ENCODE measurements around the gene GRK1. TPM values are rescaled to one million over a fixed set of nuclear protein-coding genes. Genes with fewer than 3 reads are reported as not detected.

GRK1 gene
- total RNA-seq, 1 donor from 2014 or later, result 0.07 TPM

DNA sequence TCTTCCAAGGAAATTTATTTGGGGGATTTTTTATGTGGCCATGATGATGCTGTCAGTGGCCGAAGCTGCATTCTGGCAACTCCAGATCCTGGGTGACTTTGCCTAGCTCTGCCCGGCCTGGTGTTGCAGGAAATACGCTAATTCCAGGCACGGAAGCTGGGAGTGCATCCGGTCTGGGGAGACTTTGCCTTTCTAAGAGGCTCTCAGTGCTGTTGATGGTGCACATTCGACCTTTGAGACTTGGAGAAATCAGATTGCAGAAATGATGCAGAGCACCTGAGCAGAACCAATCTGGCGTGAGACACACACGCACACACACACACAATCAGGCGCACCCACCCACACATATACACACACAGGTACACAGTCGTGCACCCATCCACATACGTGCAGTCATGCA lies 86.2 kb downstream of the GRK1 start:
- no peaks in the 10 kb centered on the region for H3K36me3 Mint-ChIP-seq (ENCODE audit: low read depth)
- H3K4me3 Mint-ChIP-seq (ENCODE audit: unreplicated experiment), result no peak overlapping the region
- H3K9me3 Mint-ChIP-seq (ENCODE audit: low read depth), result no peaks in the 10 kb centered on the region
- DNase-seq (ENCODE audit: low spot score), result no peak
- TF ChIP-seq, protein P1, sequence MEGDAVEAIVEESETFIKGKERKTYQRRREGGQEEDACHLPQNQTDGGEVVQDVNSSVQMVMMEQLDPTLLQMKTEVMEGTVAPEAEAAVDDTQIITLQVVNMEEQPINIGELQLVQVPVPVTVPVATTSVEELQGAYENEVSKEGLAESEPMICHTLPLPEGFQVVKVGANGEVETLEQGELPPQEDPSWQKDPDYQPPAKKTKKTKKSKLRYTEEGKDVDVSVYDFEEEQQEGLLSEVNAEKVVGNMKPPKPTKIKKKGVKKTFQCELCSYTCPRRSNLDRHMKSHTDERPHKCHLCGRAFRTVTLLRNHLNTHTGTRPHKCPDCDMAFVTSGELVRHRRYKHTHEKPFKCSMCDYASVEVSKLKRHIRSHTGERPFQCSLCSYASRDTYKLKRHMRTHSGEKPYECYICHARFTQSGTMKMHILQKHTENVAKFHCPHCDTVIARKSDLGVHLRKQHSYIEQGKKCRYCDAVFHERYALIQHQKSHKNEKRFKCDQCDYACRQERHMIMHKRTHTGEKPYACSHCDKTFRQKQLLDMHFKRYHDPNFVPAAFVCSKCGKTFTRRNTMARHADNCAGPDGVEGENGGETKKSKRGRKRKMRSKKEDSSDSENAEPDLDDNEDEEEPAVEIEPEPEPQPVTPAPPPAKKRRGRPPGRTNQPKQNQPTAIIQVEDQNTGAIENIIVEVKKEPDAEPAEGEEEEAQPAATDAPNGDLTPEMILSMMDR (IDR thresholded peaks at IDR 0.05), result no peak
- peaks cover 19% of the 10 kb centered on the region for H3K27me3 Mint-ChIP-seq (ENCODE audit: low read depth)
- no peak overlapping the region for H3K27ac Mint-ChIP-seq (ENCODE audit: unreplicated experiment)
- no peaks in the 10 kb centered on the region for H3K4me1 Mint-ChIP-seq (ENCODE audit: low read depth)

DNA sequence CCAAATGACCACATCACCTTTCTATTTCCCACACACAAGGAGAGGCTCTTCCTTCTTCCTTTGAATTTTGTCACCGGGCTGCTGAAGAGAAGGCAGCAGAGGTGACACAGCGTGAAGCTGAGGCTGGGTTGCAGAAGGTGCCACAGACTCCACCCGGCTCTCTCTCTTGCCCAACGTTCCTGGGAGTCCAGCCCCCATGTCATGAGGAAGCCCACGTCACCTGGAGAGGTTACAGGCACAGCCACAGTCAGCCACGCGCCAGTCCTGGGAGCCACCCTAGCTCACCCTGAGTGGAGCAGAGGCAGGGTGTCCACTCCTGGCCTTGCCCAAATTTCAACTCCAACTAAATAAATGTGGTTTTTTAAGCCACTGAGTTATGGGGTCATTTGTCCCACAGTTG lies 87.2 kb downstream of the GRK1 start:
- Mint-ChIP-seq H3K4me3 (ENCODE audit: unreplicated experiment) (no peak overlapping the region), H3K9me3 (ENCODE audit: low read depth) (no peaks in the 10 kb centered on the region)

DNA sequence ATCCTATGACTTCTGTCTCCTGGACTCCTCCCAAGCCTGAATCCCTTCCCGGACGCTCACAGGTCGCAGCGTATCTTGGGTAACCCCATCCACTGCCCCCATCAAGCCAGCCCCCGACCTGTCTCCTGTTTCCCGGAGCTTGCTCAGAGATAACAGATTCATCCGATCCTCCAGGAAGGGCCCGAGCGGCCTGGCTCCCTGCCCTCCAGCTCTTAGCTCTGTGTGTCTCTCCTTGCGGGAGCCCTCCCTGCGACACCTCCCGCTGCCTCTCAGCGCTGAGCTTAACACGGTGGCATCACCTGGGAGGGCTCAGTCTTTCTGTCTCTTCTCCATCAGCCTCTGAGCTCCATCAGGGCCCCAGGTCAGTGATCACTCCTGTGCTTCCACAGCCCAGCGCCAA lies 87.7 kb downstream of the GRK1 start:
- Mint-ChIP-seq H3K27me3 (ENCODE audit: low read depth) (peaks cover 19% of the 10 kb centered on the region), H3K4me1 (ENCODE audit: low read depth) (peaks cover 7% of the 10 kb centered on the region), H3K36me3 (ENCODE audit: low read depth) (no peaks in the 10 kb centered on the region), H3K9me3 (ENCODE audit: low read depth) (no peaks in the 10 kb centered on the region), H3K4me3 (ENCODE audit: unreplicated experiment) (no peak overlapping the region), H3K27ac (ENCODE audit: unreplicated experiment) (no peak overlapping the region)
- TF ChIP-seq, protein P1 (IDR thresholded peaks at IDR 0.05), result no peak
- no peak for DNase-seq (ENCODE audit: low spot score)

More for the DNA sequence above, 87.2 kb downstream of the GRK1 start:
- TF ChIP-seq, protein P1 (IDR thresholded peaks at IDR 0.05), result no peak
- Mint-ChIP-seq H3K4me1 (ENCODE audit: low read depth) (peaks cover 2% of the 10 kb centered on the region), H3K27ac (ENCODE audit: unreplicated experiment) (no peak overlapping the region), H3K36me3 (ENCODE audit: low read depth) (no peaks in the 10 kb centered on the region), H3K27me3 (ENCODE audit: low read depth) (peaks cover 19% of the 10 kb centered on the region)
- DNase-seq (ENCODE audit: low spot score), result no peak

DNA sequence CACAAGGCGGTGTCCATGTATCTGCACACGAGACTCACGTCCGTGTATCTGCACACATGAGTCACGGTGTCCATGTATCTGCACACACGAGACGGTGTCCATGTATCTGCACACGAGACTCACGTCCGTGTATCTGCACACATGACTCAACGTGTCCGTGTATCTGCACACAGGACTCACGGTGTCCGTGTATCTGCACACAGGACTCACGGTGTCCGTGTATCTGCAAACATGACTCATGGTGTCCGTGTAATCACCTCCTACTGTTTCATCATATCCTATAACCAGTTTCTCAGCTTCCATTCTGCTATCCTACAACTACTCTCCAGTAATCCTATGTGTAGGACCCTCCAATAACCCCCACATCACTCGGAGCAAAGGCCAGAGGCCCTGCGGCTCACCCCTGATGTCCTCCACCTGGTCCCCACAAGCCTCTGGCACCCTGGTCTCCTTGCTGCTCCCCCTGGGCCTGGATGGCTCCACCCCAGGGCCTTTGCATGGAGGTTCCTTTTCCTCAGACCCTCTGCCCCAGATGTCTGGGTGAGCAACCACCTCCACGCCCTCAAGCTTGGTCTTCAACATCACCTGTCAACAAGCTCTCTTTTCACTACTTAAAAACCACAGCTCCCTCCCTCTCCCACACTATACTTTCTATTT lies 89.5 kb downstream of the GRK1 start:
- H3K27ac Mint-ChIP-seq (ENCODE audit: unreplicated experiment), result no peak overlapping the region
- H3K36me3 Mint-ChIP-seq (ENCODE audit: low read depth), result no peaks in the 10 kb centered on the region
- TF ChIP-seq, protein P1 (IDR thresholded peaks at IDR 0.05), result no peak
- H3K9me3 Mint-ChIP-seq (ENCODE audit: low read depth), result no peaks in the 10 kb centered on the region
- H3K27me3 Mint-ChIP-seq (ENCODE audit: low read depth), result peaks cover 31% of the 10 kb centered on the region
- peaks cover 10% of the 10 kb centered on the region for H3K4me1 Mint-ChIP-seq (ENCODE audit: low read depth)
- no peak for DNase-seq (ENCODE audit: low spot score)
- H3K4me3 Mint-ChIP-seq (ENCODE audit: unreplicated experiment), result no peak overlapping the region

DNA sequence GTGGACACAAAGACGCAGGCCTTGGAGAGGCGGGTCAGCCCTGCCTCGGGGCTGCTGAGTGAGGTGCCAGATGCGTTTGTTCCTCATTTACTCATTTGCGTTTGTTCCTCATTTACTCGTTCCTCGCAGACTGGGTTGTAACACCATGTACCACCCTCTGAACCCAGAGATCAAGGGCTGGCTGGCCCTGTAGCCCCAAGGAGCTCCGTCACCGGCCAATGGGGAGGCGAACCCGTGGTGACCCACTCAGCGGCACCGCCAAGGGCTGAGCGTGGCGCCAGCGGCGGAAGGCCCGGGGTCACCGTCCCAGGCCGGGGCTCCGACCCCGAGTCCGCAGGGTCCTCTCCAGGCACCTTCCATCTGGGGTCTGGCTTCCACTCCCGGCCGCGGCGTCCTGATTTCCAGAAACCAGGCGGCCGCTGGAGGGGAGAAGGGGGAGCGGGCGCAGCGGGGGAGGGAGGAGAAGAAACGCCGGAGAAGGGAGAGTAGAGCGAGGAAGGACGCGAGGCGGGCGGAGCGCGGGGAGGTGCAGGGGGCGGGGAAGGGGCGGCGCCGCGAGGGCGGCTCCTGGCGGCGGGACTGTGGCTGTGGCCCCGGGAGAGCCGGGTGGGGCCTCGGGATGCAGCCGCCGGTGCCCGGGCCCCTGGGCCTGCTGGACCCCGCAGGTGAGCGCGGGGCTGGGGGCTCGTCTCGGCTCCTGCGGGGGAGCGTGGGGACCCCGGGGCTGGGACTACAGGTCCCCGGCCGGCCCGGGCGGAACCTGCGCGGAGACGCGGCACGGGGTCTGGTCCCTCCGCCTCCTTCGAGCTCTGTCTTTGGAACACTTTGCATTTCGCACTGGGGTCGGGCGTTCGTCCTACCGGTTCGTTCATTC lies 91.9 kb downstream of the GRK1 start, which contains the start of gene TMEM255B:
TMEM255B (plus strand) TSS at position 576 of the 874 bp plus-strand sequence; CDS start at position 620, 44 bp downstream.
- Mint-ChIP-seq H3K4me1 (ENCODE audit: low read depth) (peaks cover 10% of the 10 kb centered on the region), H3K9me3 (ENCODE audit: low read depth) (no peaks in the 10 kb centered on the region), H3K27ac (ENCODE audit: unreplicated experiment) (peak within 1 kb of the TSS; percentile 42), H3K4me3 (ENCODE audit: unreplicated experiment) (peak within 1 kb of the TSS; percentile 86), H3K36me3 (ENCODE audit: low read depth) (peaks cover 3% of the 10 kb centered on the region), H3K27me3 (ENCODE audit: low read depth) (peaks cover 26% of the 10 kb centered on the region)
- DNase-seq (ENCODE audit: low spot score), result no peak
- TF ChIP-seq, protein P1 (IDR thresholded peaks at IDR 0.05), result peak; percentile 75
